GM12892 (cell line): ENCODE results near the gene CD52.
"Not testable (repeated sequence)": the region's sequence is repeated elsewhere in the genome, so short reads cannot be mapped to it uniquely, and the experiment has no call there.

Source experiments
- DNase-seq: peaks from one replicate; pipeline ENCODE4 v3.0.0; 2011; ENCODE audit not compliant: insufficient read length
- FAIRE-seq: peaks from 2 replicates; lab custom pipeline; 2011; peaks lifted over from hg19 to GRCh38; lab: Jason Lieb, UNC
- POLR2A ChIP-seq: IDR thresholded peaks from 2 replicates; pipeline ENCODE4 v1.6.1; 2011; ENCODE audit warnings: low read depth, low read length, control low read depth
- POLR2AphosphoS5 ChIP-seq: IDR thresholded peaks from 2 replicates; pipeline ENCODE4 v1.6.1; 2011; ENCODE audit warnings: low read depth, low read length, control low read depth
- TAF1 ChIP-seq: IDR thresholded peaks from 2 replicates; pipeline ENCODE4 v1.6.1; 2011; ENCODE audit warnings: low read depth, mild to moderate bottlenecking, control low read depth, low read length, borderline replicate concordance

The CD52 gene

DNA sequence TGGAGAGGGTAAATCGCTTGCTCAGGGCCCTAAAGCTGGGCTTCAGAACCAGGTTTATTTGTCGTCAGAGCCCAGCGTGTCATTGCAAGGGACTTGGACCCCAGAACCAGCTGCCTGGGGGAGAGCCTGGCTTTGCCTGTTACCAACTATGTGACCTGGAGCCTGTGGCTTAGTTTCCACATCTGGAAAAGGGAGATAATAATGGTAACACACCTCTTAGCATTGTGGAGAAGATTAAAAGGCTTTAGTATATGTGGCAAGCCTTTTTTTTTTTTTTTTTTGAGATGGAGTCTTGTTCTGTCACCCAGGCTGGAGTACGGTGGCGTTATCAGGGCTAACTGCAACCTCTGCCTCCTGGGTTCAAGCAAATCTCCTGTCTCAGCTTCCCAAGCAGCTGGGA, 12.5 kb downstream of the CD52 start:
- DNase-seq (no peak), FAIRE-seq (no peak)
- TF ChIP-seq POLR2A: no peak
- TF ChIP-seq POLR2AphosphoS5: no peak
- no peak for TF ChIP-seq TAF1

DNA sequence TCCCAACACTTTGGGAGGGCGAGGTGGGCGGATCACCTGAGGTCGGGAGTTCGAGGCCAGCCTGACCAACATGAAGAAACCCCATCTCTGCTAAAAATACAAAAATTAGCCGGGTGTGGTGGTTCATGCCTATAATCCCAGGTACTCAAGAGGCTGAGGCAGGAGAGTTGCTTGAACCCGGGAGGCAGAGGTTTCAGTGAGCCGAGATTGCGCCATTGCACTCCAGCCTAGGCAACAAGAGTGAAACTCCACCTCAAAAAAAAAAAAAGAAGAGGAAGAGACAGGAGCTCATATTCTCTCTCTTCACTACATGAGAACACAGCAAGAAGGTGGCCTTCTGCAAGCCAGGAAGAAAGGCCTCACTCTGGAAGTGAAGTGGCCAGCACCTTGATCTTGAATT, 15.6 kb downstream of the CD52 start:
- FAIRE-seq, DNase-seq: not testable (repeated sequence)

DNA sequence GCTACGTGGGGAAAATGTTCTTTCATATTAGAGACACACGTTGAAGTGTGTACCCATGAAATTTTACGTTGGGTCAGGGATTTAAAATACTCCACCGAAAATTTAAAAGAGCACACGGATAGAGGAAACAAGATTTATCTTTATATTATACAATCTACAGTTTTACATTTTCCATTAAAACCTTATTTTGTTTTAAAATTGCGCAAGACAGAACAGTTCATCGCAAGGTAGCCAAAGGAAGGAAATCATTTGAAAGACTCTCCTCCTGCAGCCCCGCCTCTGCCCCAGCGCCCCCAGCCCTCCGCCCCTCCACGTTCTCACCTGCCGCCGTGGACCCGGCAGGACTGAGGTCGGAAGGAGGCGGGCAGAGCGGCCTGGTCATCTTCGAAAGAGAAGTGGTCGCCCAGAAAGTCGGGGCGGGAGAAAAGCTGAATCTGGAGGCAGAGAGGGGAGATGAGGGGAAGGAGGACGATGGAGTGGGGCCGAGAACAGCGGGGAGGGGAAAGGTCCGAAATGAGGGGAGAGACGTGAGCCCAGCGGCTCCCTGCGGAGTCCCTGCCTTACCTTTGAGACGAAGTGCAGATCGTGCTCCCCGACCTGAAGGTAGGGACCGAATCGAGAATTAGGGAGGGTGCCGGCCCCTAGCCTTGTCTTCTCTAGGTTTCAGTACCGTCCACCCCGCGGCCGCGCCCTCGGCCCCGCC, 18.2 kb downstream of the CD52 start:
- FAIRE-seq (peak; percentile 66), DNase-seq (no peak)
- no peak for TF ChIP-seq POLR2A
- TF ChIP-seq TAF1: no peak

DNA sequence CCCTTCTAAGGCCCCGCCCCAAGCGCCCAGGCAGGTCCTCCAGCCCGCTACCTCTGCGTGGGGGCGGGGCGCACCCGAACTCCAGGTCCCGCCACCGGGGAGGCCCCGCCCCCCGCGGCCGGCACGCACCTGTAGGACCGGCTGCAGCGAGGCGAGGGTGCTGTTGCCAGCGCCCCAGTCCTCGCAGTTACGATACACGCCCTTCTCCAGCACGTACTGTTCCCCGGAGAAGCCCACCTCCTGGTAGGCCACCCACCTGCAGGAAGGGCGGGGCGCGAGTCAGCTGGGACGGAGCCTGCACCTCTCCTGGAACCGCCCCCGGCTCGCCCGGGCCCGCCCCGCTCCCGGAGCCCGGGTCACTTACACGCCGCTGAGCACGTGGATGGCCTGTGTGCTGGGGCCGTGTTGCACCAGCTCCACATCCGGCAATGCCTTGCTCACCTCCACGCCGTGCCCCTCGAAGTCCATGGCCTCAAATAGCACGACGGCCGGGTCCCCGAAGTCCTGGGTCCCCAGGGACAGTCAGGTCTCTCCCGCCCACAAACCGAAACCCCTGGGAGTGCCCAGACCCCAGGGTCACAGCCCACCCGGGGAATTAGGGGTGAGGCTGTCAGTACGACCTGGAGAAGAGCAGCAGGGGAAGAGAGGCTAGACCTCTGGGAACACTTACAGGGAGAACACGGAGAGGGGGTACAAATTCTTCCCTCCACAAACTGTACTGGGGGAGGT, 18.9 kb downstream of the CD52 start:
- peak; percentile 89 for DNase-seq
- peak; percentile 54 for FAIRE-seq
- no peak for TF ChIP-seq POLR2A
- no peak for TF ChIP-seq TAF1
- TF ChIP-seq POLR2AphosphoS5: no peak

DNA sequence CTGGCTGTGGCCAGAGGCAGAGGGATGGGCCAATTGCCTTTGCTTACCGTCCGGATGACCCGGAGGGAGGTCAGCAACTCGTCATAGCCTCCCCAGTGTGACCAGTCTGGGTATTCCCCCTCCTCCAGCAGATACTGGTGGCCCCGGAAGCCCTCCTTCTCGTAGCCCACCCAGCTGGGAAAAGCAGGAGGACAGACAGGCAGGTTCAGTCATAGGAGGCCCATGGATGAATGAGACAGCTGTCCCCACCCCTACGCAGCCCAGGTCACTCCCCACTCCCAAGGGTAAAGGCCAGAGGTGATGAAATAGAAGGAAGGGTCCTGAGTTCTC, 19.4 kb downstream of the CD52 start:
- FAIRE-seq (no peak), DNase-seq (no peak)
- TF ChIP-seq POLR2AphosphoS5: no peak
- TF ChIP-seq POLR2A: no peak
- TF ChIP-seq TAF1: no peak

DNA sequence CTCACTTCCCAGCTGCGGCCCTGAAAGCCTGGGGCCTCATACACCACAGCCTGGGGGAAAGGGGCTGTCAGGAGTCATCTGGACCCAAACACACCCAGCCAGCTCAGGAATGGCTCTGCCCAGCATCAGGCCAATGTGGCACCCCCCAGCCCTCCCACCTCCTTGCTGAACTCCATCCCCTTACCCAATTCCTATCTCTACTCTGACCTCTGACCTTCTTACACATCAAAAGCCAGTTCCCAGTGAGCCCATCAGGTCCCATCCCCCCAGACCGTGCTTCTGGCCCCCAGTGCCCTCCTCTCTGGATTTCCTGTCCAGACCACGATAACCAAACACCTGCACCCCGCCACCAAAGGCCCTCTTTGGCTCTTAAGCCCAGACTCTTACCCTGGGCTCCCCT, 19.9 kb downstream of the CD52 start:
- FAIRE-seq (no peak), DNase-seq (no peak)
- no peak for TF ChIP-seq POLR2A
- no peak for TF ChIP-seq POLR2AphosphoS5
- no peak for TF ChIP-seq TAF1

DNA sequence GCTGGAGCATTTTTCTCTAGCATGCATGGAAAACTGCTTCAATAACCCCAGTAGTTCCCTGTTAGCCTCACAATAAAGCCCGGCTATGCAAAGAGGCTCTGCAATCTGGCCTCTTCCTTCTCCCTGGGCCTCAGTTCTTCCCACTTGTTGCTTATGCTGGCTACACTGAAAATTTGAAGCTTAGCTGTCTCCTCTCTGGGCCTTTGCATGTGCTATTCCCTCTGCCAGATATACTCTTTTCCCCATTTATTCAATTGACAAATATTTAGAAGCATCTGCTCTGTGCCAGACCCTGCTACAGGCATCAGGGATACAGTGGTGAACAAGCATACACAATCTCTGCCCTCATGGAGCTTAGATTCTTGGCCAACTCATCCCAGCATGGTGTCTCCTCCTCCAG, 20.9 kb downstream of the CD52 start:
- FAIRE-seq (no peak), DNase-seq (no peak)
- TF ChIP-seq POLR2A (no peak), POLR2AphosphoS5 (no peak), TAF1 (no peak)

DNA sequence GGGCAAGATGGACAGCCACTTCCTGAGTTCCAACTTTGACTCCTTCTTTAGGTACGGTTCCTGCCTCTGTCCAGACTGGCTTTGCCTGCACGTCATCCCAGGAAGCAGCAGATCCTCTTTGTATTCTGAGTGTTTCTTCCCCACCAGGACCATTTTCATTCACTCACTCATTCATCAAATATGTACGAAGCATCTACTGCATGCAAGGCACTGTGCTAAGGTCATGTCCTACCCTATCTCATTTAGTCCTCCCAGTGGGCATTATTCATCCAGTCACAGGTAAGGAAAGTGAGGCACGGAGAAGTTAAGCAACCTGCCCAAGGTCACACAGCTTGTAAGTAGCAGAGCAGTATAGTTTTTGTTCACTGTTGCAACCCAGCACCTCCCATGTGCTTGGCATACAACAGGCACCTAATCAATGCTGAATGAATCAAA, 22.3 kb downstream of the CD52 start:
- DNase-seq (no peak), FAIRE-seq (no peak)
- no peak for TF ChIP-seq POLR2AphosphoS5
- TF ChIP-seq POLR2A: no peak
- no peak for TF ChIP-seq TAF1

DNA sequence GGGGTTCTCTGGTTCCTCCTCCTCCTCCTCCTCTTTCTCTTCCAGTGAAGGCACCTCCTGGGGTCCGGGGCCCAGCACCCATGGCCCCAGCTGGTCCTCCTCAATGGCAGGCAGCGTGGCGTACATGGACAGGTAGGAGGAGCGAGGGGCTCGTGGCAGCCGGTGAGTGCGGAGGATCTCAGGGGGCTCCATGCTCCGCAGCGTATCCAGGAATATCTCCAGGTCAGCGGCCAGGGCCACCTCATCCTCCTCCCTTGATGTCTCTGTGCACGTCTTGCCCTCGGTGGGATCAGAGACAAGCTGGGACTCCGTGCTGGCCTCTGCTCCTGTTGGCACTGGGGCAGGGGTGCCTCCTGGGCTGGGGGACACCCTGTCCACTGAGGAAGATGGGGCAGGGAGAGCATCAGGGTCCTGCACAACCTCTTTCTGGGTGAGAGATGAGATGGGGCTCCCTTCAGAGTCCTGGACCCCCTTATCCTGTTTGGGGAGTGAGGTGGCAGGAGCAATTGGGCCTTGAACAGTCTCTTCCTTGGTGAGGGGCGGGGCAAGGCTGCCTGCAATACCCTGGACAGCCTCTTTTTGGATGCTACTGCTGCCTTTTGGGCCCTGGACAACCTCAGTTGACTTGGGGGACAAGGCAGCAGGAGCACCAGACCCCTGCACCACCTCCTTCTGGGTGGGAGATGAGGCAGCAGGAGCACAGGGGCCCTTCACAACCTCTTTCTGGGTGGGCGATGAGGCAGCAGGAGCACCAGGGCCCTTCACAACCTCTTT, 26.6 kb downstream of the CD52 start:
- no peak for FAIRE-seq
- TF ChIP-seq POLR2A (no peak), POLR2AphosphoS5 (no peak), TAF1 (no peak)

DNA sequence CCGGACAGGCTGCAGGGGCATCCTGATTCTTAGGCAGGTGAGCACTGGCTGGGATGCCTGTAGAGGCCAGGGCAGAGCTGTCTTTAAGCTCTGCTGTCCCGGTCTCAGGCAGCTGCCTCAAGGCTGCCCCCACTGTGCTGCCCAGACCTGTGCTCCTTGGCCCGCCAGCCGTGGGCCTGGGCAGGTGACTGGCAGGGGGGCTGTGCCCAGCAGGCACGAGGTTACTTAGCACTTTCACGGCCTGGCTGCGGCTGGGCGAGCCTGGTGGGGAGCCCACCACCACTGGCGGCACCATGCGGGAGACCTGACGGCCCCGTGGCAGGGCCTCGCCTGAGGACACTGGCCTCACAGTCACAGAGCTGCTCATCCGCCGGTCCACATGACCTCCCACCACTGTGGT, 28.0 kb downstream of the CD52 start:
- TF ChIP-seq TAF1 (no peak), POLR2AphosphoS5 (no peak)
- DNase-seq (no peak), FAIRE-seq (no peak)

More for the DNA sequence above, 26.6 kb downstream of the CD52 start:
- no peak for DNase-seq

DNA sequence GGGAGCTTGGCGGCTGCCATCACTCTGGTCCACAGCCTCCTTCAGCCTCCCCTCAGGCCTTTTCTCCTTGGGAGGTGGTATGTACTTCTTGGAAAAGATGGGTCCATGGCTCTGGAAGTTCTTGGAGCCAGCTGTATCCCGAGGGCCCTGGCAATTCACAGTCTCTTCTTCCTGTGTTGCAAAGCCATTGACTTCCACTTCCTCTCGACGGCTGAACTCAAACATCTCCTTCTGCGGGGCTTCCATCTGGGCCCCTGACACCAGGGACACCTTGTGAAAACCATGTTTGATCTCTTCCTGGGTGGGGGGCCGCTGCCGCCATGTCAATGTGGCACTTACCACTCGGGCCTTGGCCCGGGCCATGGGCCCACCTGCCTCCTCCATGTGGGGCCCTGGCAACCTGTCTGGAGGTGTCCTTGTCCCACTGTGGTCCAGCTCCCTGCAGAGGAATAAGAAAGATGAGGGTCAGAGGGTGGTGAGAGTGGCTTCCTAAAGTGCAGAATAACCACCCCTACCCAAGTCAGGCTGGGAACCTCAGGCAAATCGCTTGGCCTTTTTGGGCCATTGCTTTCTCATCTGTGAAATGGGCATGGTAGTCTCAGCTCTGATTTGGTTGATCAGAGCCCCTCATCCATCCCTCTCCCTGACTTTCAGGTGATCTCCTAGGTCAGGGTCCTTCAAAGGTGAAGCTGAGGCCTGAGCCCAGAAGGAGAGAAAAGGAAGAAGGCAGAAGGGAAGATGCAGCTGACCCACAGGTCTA, 28.7 kb downstream of the CD52 start:
- DNase-seq (no peak), FAIRE-seq (no peak)
- TF ChIP-seq POLR2AphosphoS5 (no peak), POLR2A (no peak), TAF1 (no peak)
